ENCODE data around the gene UNG.
"Not testable (repeated sequence)": the region's sequence is repeated elsewhere in the genome, so short reads cannot be mapped to it uniquely, and the experiment has no call there.

UNG gene

GRCh38 chr12:109097435-109098182 is at the start of gene UNG:
Gene UNG, plus strand, starts transcription at chr12:109097597. Its CDS starts 83 bp downstream, at chr12:109097680.
- peak; percentile 94 to 95 for DNase-seq (ENCODE audit: low read depth in 2 of 2)

GRCh38 chr12:109048706-109049105 is 48.7 kb upstream of the UNG start:
- DNase-seq (ENCODE audit: low read depth in 2 of 2), result not testable (repeated sequence)

GRCh38 chr12:109049794-109050193 is 47.6 kb upstream of the UNG start:
- not testable (repeated sequence) for DNase-seq (ENCODE audit: low read depth in 2 of 2)

DNA sequence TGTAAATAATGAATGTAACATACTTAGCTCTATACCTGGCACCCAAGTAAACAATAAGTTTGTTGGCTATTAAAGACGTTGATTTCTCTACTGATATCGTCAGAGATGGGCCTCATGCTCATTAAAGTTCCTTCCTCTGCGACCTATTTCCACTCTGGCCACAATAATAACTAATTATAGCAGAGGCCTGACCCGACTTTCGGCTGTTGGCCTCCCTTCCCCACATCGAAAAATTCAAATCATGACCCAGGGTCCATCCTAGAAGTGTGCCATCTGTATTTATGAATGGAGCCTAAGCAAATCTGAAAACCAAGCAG is 45.3 kb upstream of the UNG start:
- no peak for DNase-seq (ENCODE audit: low read depth in 2 of 2)

DNA sequence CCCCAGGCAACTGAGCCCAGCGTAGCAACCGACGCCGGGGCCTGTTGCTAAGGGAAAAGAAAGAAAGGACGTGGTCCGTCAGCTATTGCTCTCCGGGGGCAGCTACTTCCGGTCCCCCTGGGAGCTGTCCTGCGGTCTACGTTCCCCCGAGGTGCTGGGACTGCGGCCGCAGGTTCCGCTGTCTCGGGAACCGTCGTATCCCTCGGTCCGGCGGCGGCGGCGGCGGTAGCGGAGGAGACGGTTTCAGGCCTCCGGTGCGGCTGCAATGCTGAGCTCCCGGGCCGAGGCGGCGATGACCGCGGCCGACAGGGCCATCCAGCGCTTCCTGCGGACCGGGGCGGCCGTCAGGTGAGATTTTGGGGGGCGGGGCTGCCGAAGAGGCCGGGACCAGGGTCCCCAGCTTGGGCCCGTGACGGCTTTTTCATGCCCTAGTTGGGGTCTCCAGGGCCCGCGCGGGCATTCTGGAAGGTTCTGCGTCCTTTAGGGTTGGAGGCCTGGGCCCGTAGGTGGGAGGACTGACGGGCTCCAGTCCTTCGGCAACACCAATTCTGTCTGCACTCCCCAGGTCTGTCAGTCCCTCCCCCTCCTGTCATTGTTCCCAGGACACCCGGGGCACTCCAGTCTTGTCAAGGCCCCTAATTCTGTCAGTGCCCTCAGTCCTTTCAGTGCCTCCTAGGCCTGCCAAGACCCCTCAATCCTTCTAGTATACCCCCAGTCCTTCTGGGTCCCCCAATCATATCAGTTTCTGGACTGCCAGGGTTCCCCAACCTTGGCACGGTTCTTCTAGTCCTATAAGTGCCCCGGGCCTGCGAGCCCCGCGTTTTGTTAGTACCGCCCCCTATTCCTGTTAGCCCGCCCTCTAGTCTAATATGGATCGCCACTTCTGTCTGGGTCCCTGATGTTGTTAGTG is 44.7 kb upstream of the UNG start, which contains the start of gene USP30:
USP30 (plus strand) TSS at position 163 of the 910 bp plus-strand sequence; CDS start at position 266, 103 bp downstream.
- DNase-seq (ENCODE audit: low read depth in 2 of 2), result peak; percentile 68 to 69

DNA sequence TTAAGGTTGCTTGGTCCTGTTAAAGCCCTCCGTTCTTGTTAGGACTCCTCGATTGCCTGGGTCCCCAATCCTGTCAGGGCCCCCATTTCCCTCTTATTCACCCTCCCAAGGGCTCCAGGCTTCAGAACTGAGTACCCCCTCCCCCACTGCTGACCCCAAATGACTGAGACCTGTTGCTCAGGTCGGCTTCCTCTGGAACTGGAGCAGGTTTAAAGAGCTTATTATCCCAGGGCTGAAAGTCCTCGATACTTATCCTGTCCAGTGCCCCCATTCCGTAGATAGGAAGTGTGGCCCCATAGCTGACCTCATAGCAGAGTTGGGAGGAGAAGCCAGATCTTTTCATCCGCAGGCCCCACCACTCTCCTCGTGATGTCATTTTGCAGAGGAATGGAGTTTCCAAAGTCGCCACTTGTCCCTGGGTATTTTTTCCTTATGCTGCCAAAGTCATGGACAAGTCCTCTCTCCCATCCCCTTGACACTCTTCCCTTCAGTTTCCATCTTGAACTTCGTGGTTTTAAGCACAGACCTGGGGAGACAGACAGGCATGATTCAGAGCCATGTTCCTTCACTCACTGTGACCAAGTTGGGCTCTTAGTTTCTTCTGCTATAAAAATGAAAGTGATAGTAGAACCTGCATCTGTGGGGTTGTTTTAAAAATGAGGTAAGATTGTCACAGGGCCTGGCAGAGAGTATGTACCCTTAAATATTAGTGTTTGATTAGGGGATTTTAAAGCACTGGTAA is 43.8 kb upstream of the UNG start:
- DNase-seq (ENCODE audit: low read depth in 2 of 2), result peak in 1 of 2 donors; percentile 2

GRCh38 chr12:109054124-109054513 is 43.3 kb upstream of the UNG start:
- DNase-seq (ENCODE audit: low read depth in 2 of 2), result not testable (repeated sequence)

GRCh38 chr12:109054520-109054919 is 42.9 kb upstream of the UNG start:
- no peak for DNase-seq (ENCODE audit: low read depth in 2 of 2)

DNA sequence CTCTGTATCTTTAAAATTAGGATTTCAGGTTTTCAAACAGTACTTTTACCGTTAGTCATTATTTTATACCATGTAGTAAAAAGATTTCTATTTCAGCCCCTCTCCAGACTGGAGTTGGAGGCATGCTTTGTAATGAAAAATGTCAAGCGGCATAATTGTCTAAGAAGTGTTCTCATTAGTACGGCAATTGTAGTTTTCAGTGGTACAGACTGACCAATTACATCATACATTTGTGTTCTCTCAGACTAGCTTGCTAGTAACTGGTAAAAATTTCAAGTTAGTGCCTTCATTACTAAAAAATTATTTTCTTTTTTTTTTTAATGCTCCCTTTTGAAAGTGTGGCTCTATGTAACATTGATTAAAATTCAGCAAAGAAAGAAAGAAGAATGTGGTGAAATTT is 40.5 kb upstream of the UNG start:
- no peak for DNase-seq (ENCODE audit: low read depth in 2 of 2)

DNA sequence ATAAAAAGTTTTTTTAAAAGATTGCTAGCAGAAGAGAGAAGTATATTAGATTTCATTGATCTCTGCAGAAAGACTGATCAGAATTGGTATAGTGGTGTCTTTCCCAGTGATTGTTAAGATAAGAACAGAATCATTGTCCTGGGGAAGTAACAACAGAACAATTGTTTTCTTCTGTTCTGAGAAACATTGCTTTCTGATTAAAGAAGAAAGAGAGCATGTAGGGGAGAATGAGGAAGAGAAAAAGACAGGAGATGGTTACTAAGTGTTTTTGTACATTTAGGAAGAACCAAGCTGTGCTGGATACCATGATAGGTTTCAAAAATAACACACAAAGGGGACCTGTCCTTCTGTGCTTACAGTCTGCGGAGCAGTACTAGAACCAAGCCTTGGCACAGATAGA is 40.0 kb upstream of the UNG start:
- no peak for DNase-seq (ENCODE audit: low read depth in 2 of 2)

DNA sequence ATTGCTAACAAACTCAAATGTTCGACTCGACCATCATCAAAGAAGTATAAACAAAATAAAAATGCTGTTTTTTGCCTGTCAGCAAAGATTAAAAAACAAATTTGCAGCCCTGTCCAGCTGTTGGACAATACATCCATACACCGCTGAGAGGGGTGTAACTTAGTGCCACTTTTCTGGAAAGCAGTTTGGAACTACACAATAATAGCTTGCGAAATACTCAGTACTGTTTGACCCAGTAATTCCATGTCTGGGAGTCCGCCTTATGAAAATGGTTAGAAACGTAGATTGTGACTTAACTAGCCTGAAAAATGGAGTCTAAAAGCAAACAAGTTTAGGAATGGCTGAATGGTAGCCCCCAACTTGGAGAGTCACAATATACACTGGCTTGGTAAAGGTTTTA is 38.6 kb upstream of the UNG start:
- DNase-seq (ENCODE audit: low read depth in 2 of 2), result no peak

- DNase-seq (ENCODE audit: low read depth in 2 of 2), result no peak
Measured at GRCh38 chr12:109064143-109064542, 33.3 kb upstream of the UNG start.

- DNase-seq (ENCODE audit: low read depth in 2 of 2), result no peak
Measured at GRCh38 chr12:109065154-109065852, 32.1 kb upstream of the UNG start.

- DNase-seq (ENCODE audit: low read depth in 2 of 2), result no peak
Measured at GRCh38 chr12:109065853-109066193, 31.6 kb upstream of the UNG start.

DNA sequence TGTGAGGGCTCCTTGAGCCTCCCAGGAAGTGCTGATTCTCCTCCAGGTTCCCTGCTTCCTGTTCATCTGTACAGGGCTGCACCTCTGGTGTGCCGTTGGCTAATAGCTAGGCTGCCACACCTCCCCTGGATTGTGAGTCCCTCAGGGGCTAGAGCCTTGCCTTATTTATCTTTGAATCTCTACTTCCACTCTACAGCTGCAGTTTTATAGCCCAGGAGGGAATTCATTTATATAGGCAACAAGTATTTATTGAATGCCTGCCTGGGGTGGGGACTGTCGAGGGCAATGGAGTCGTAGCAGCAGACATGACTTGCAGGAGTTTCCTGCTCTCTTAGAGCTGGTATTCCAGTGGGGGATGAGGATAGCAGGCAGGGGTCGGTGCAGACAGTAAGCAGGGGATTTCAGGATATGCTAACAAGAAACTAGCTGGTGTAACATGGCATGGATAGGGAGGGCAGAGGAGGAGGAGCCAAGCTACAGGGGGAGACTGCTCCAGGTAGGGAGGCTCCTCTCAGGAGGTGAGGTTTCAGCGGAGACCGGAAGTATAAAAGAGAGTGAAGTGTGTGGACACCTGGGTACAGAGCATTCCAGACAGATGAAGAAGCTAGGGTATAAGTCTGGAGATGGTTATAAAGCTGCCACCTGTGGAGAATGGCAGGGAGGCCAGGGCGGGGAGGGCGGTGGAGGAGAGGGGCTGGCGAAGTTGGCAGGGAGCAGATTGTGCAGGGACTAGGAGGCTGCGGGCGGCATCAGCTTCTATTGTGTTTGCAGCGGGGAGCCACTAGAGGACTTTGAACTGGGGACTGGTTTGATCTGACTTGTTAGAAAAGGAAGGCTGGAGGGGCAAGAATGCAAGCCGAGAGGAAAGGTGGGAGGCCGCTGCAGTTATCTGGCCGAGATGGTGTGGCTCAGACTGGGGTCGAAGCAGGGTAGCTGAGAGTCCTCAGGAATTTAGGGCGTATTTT is 27.8 kb upstream of the UNG start:
- DNase-seq (ENCODE audit: low read depth in 2 of 2), result no peak

DNA sequence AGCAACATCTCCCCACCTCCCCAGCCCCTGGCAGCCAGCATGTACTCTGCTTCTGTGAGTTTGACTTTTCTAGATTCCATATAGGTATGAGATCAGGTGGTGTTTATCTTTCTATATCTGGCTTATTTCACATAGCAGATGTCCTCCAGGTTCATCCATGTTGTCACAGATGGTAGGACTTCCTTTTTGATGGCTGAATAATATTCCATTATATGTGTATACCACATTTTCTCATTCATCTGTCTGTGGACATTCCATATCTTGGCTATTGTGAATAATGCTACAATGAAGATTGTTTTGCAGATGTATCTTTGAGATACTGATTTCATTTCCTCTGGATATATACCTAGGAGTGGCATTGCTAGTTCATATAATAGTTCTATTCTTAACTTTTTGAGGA is 22.5 kb upstream of the UNG start:
- DNase-seq (ENCODE audit: low read depth in 2 of 2), result no peak

DNA sequence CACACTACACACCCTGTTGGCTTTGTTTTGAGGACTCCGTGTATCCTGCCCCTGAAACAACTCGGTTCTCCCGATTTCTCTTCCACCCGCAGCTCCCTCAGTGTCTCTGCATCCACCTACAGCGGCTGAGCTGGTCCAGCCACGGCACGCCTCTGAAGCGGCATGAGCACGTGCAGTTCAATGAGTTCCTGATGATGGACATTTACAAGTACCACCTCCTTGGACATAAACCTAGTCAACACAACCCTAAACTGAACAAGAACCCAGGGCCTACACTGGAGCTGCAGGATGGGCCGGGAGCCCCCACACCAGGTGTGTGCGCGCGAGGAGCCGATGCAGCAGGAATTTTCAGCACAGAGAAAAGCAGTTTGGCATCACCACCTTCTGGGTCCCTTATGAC is 14.6 kb upstream of the UNG start:
- DNase-seq (ENCODE audit: low read depth in 2 of 2), result no peak

- DNase-seq (ENCODE audit: low read depth in 2 of 2), result no peak
Measured at GRCh38 chr12:109084425-109084824, 13.0 kb upstream of the UNG start.

DNA sequence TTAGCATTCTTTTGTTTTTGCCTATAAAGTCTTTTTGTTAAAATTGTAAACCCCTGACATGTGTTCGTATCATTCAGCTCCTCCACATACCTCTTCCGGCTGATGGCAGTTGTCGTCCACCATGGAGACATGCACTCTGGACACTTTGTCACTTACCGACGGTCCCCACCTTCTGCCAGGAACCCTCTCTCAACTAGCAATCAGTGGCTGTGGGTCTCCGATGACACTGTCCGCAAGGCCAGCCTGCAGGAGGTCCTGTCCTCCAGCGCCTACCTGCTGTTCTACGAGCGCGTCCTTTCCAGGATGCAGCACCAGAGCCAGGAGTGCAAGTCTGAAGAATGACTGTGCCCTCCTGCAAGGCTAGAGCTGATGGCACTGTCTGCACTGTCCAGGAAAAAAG is 11.8 kb upstream of the UNG start:
- no peak for DNase-seq (ENCODE audit: low read depth in 2 of 2)

GRCh38 chr12:109087250-109087649 is 10.1 kb upstream of the UNG start:
- DNase-seq (ENCODE audit: low read depth in 2 of 2), result no peak

GRCh38 chr12:109088818-109089217 is 8.6 kb upstream of the UNG start:
- DNase-seq (ENCODE audit: low read depth in 2 of 2), result no peak

Data from activated CD8-positive, alpha-beta memory T cell treated with anti-CD3 and anti-CD28 coated beads for 4 hours (primary cell).